ENCODE measurements around the gene PLCD3. TPM values are rescaled to one million over a fixed set of nuclear protein-coding genes. Genes with fewer than 3 reads are reported as not detected.

Gene PLCD3
- polyA plus RNA-seq, 1 of the 3 experiments (the other 2 are of a cell fraction) = 59.7 TPM

GRCh38 chr17:45123930-45124796 is 8.2 kb downstream of the PLCD3 start (continued):
- TF ChIP-seq TAF1 (IDR thresholded peaks at IDR 0.05; ENCODE audit: borderline replicate concordance, low read depth, low read length) (no peak), TEAD4 (IDR thresholded peaks at IDR 0.05; ENCODE audit: borderline replicate concordance, insufficient read depth) (no peak), RAD21 (IDR thresholded peaks at IDR 0.05; ENCODE audit: low read length) (no peak)

GRCh38 chr17:45123076-45123770 is 9.1 kb downstream of the PLCD3 start:
- CTCF ChIA-PET = interaction anchor here (1.0 to 3.7 kb wide), 4 partner anchors 9 to 74 kb away, joined by 3 to 21 read pairs (median 12); partner anchors contain the start of genes ACBD4 and PLCD3
- POLR2A ChIA-PET = interaction anchor here (0.7 kb wide), 1 partner anchor 25 kb away, joined by 3 read pairs; the partner anchor contains the start of gene HEXIM1
- Histone ChIP-seq H3K4me3 (ENCODE audit: low read depth in 2 of 2, low read length in 1 of 2) (no peak overlapping the region), H3K27me3 (ENCODE audit: insufficient read depth) (no peaks in the 10 kb centered on the region), H3K9ac (peak overlapping the region; percentile 68; the same call in 1 of the 2 replicates), H3K9me2 (no peaks in the 10 kb centered on the region), H3K36me3 (replicated peaks in 1 of 2; ENCODE audit: control insufficient read depth in 1 of 2, insufficient read depth in 2 of 2, low read length in 1 of 2) (peaks cover 4 to 7% of the 10 kb centered on the region in 2 experiments), H3K4me2 (peak overlapping the region; percentile 76), H4K20me1 (ENCODE audit: insufficient read depth) (no peaks in the 10 kb centered on the region), H3K9me3 (no peaks in the 10 kb centered on the region), H3K27ac (ENCODE audit: low read depth in 2 of 2, low read length in 1 of 2) (peak overlapping the region in 1 of 2 experiments; percentile 93; a peak in 2 of 4 replicates), H3F3A (replicated peaks; ENCODE audit: insufficient read depth) (peaks cover 13% of the 10 kb centered on the region), H3K4me1 (ENCODE audit: control insufficient read depth in 1 of 2, insufficient read depth in 2 of 2, low read depth in 1 of 2, low read length in 1 of 2) (peaks cover 33 to 35% of the 10 kb centered on the region in 2 experiments; a peak in 3 of 4 replicates), H2AFZ (ENCODE audit: low read depth) (no peak overlapping the region), H3K79me2 (ENCODE audit: insufficient read depth) (peaks cover 67% of the 10 kb centered on the region)
- no peak for TF ChIP-seq TCF12 (IDR thresholded peaks at IDR 0.05)
- 83% methylated on average over 4 of the region's 6 CpGs for WGBS (ENCODE audit: low lambda C conversion rate)
- no peak for DNase-seq

DNA sequence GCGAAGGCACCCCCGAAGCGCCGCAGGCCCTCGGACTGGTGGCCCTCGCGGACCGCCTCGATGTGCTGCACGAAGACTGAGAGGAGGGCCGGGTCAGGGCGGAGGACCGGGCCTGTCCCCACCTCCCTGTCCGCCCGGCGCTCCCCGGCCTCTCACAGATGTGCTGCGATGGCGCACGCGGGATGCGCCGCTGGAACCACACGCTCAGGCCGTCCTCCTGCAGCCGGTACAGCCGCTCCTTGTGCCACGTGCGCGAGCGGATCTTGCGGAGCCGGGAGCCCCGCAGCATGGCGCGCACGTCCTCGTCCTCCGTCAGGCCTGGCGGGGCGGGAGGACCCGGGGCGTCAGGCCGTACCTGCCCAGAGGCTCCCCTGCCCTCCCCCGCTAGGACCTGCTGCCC is 11.3 kb downstream of the PLCD3 start:
- 95% methylated on average over 34 of the region's 45 CpGs for WGBS (ENCODE audit: low lambda C conversion rate)
- no peak for DNase-seq
- Histone ChIP-seq H3K27ac (ENCODE audit: low read depth in 2 of 2, low read length in 1 of 2) (no peak overlapping the region), H4K20me1 (ENCODE audit: insufficient read depth) (no peaks in the 10 kb centered on the region), H3K9ac (no peak overlapping the region), H3K9me3 (no peaks in the 10 kb centered on the region), H2AFZ (ENCODE audit: low read depth) (no peak overlapping the region), H3F3A (replicated peaks; ENCODE audit: insufficient read depth) (peaks cover 13% of the 10 kb centered on the region), H3K79me2 (ENCODE audit: insufficient read depth) (peaks cover 46% of the 10 kb centered on the region), H3K27me3 (ENCODE audit: insufficient read depth) (no peaks in the 10 kb centered on the region), H3K4me3 (ENCODE audit: low read depth in 2 of 2, low read length in 1 of 2) (no peak overlapping the region), H3K9me2 (no peaks in the 10 kb centered on the region), H3K4me2 (no peak overlapping the region), H3K36me3 (replicated peaks in 1 of 2; ENCODE audit: control insufficient read depth in 1 of 2, insufficient read depth in 2 of 2, low read length in 1 of 2) (peaks cover 10 to 11% of the 10 kb centered on the region in 2 experiments), H3K4me1 (ENCODE audit: control insufficient read depth in 1 of 2, insufficient read depth in 2 of 2, low read depth in 1 of 2, low read length in 1 of 2) (peaks cover 18 to 29% of the 10 kb centered on the region in 2 experiments; a peak in 3 of 4 replicates)
- no peak for TF ChIP-seq ZBTB33 (IDR thresholded peaks at IDR 0.05; ENCODE audit: borderline replicate concordance, low read depth)
- TF ChIP-seq FOXM1 (IDR thresholded peaks at IDR 0.05; ENCODE audit: low read depth) = no peak
- no peak for TF ChIP-seq FOSL2 (IDR thresholded peaks at IDR 0.05; ENCODE audit: borderline replicate concordance, low read depth)
- no peak for TF ChIP-seq TEAD4 (IDR thresholded peaks at IDR 0.05; ENCODE audit: borderline replicate concordance, insufficient read depth)
- TF ChIP-seq NRF1 (IDR thresholded peaks at IDR 0.05; ENCODE audit: low read depth, low read length) = no peak
- no peak for TF ChIP-seq GATA2 (CRISPR knock-in tag; IDR thresholded peaks at IDR 0.05)
- ChIA-PET POLR2A (no interaction called here), CTCF (interaction anchor here (3.9 to 9.1 kb wide), 2 partner anchors 11 to 22 kb away, joined by 29 to 169 read pairs; partner anchors contain the start of genes ACBD4 and PLCD3)
